ENCODE measurements around the gene HEBP2. TPM values are rescaled to one million over a fixed set of nuclear protein-coding genes. Genes with fewer than 3 reads are reported as not detected.

Gene HEBP2
- total RNA-seq, 2 experiments from 2014 or later, result 14.0 to 36.2 TPM

DNA sequence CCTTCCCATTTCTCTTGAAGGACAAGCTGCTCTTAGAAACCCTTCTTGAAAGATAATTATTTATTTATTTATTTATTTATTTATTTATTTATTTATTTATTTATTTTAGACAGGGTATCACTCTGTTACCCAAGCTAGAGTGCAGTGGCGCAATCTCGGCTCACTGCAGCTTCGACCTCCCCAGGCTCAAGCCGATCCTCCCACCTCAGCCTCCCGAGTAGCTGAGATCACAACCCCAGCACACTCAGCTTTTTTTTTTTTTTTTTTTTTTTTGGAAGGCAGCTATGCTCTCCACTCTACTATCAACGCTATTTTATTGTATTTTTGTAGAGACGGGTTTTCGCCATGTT, 1.2 kb upstream of the HEBP2 start:
- Histone ChIP-seq H3K36me3 (ENCODE audit: insufficient read depth, low read length) (peaks cover 23% of the 10 kb centered on the region), H3K4me2 (ENCODE audit: low read length) (peak overlapping the region; percentile 97), H3K27ac (ENCODE audit: low read depth, low read length, poor library complexity, severe bottlenecking) (no peak overlapping the region), H3K9me2 (ENCODE audit: insufficient read depth, low read length) (no peaks in the 10 kb centered on the region), H3K4me3 (ENCODE audit: low read depth, low read length, poor library complexity, severe bottlenecking) (no peak overlapping the region), H3K9me3 (ENCODE audit: low read length) (no peaks in the 10 kb centered on the region), H2AFZ (ENCODE audit: low read length) (peak overlapping the region; percentile 88; the same call in 1 of the 2 replicates), H3K79me2 (ENCODE audit: insufficient read depth, low read depth, low read length) (no peaks in the 10 kb centered on the region; the same call in 1 of the 2 replicates), H3K4me1 (ENCODE audit: insufficient read depth, low read length, poor library complexity, severe bottlenecking) (peaks cover 20% of the 10 kb centered on the region), H4K20me1 (ENCODE audit: insufficient read depth, low read length) (no peaks in the 10 kb centered on the region)
- BruUV-seq (replicated peaks), result no TSS peak
- intact Hi-C loops (cut with micrococcal nuclease; ENCODE audit: unreplicated experiment), result loop anchor here (5.0 to 10.0 kb wide), 2 partner anchors 116 to 398 kb away; no protein-coding TSS in a partner anchor
- POLR2A ChIA-PET, result interaction anchor here (0.6 to 1.6 kb wide), 6 partner anchors 9 to 1392 kb away, joined by 3 to 5 read pairs (median 3); no protein-coding TSS in a partner anchor
- TF ChIP-seq EZH2phosphoT487 (IDR thresholded peaks at IDR 0.05; ENCODE audit: borderline replicate concordance, low read depth, low read length) (no peak), CTCF (conservative IDR thresholded peaks at IDR 0.05; ENCODE audit: low read length) (no peak)
- CTCF ChIA-PET (ENCODE audit: unreplicated experiment), result interaction anchor here (0.6 kb wide), 1 partner anchor 9 kb away, joined by 3 read pairs; no protein-coding TSS in a partner anchor
- DNase-seq (ENCODE audit: low spot score), result no peak

DNA sequence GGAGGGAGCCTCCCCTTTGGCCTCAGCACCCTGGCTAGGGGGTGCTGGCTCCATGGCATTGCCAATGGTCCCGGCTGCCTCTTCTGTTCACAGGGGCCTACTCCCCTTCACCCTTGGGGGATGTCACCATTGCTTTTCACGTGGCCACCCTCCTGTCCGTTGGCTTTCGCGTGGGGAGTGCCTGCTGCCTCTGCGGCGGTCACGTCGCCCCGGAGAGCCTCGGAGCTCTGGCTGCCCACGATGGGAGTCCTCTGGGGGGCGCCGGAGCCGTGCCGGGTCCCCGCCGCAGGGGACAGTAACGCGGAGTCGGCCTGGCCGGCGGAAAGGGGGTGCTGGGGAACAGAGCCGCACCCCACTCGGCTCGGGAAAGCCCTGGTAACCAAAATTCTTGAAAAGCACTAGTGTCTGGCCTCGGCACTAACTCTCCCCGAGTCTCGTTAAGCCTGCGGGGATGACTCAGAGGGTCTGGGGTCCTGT, 661 bp upstream of the HEBP2 start:
- Histone ChIP-seq H3K36me3 (ENCODE audit: insufficient read depth, low read length) (peaks cover 28% of the 10 kb centered on the region), H3K4me3 (ENCODE audit: low read depth, low read length, poor library complexity, severe bottlenecking) (peak overlapping the region; percentile 84), H3K9me3 (ENCODE audit: low read length) (no peaks in the 10 kb centered on the region), H3K4me1 (ENCODE audit: insufficient read depth, low read length, poor library complexity, severe bottlenecking) (peaks cover 20% of the 10 kb centered on the region), H3K79me2 (ENCODE audit: insufficient read depth, low read depth, low read length) (no peaks in the 10 kb centered on the region; the same call in 1 of the 2 replicates), H3K27ac (ENCODE audit: low read depth, low read length, poor library complexity, severe bottlenecking) (peak overlapping the region; percentile 40), H2AFZ (ENCODE audit: low read length) (peak overlapping the region; percentile 88), H3K9me2 (ENCODE audit: insufficient read depth, low read length) (no peaks in the 10 kb centered on the region), H4K20me1 (ENCODE audit: insufficient read depth, low read length) (no peaks in the 10 kb centered on the region), H3K4me2 (ENCODE audit: low read length) (peak overlapping the region; percentile 97)
- peak; percentile 36 for DNase-seq (ENCODE audit: low spot score)
- BruUV-seq (replicated peaks), result no TSS peak
- TF ChIP-seq EZH2phosphoT487 (IDR thresholded peaks at IDR 0.05; ENCODE audit: borderline replicate concordance, low read depth, low read length) (no peak), CTCF (conservative IDR thresholded peaks at IDR 0.05; ENCODE audit: low read length) (no peak)
- intact Hi-C loops (cut with micrococcal nuclease; ENCODE audit: unreplicated experiment), result loop anchor here (5.0 to 10.0 kb wide), 2 partner anchors 116 to 399 kb away; no protein-coding TSS in a partner anchor
- ChIA-PET POLR2A (interaction anchor here (0.8 to 1.6 kb wide), 5 partner anchors 10 to 271 kb away, joined by 3 to 5 read pairs (median 3); no protein-coding TSS in a partner anchor), CTCF (ENCODE audit: unreplicated experiment) (interaction anchor here (0.6 kb wide), 1 partner anchor 8 kb away, joined by 3 read pairs; no protein-coding TSS in a partner anchor)

Data from OCI-LY7 (cell line).